ENCODE results near the gene YIPF5. TPM values are rescaled to one million over a fixed set of nuclear protein-coding genes. Genes with fewer than 3 reads are reported as not detected.

Gene YIPF5
- total and polyA plus RNA-seq, 2 donors (not counting 3 experiments of a cell fraction or from before 2014, with no cell fraction given) = 73.7 to 78.7 TPM

- DNase-seq (ENCODE audit: low read depth, low spot score) = peak; percentile 92
- BruUV-seq (replicated peaks) = no TSS peak
- no peaks in the 10 kb centered on the region for H3K9me1 ChIP-seq (replicated peaks; ENCODE audit: control insufficient read depth, extremely low read depth, insufficient read depth, low read length)
- dilution Hi-C loops (cut with MboI; ENCODE audit: extremely low pct_ligation_motif_present, low sequenced_read_pairs) (no loop called here), intact Hi-C loops (cut with micrococcal nuclease) (loop anchor here (1.0 to 10.0 kb wide), 2 partner anchors 533 to 1185 kb away; no protein-coding TSS in a partner anchor)
- H3K79me2 ChIP-seq (ENCODE audit: control insufficient read depth, insufficient read depth, low read length) = no peaks in the 10 kb centered on the region
- H3K4me3 ChIP-seq (replicated peaks in 1 of 3; ENCODE audit: insufficient read depth in 1 of 3, low read depth in 1 of 3, low read length in 3 of 3) = no peak overlapping the region
- H3K27me3 ChIP-seq (ENCODE audit: control insufficient read depth in 2 of 2, insufficient read depth in 2 of 2, low read length in 2 of 2) = no peaks in the 10 kb centered on the region
- peak overlapping the region; percentile 88 for H3K27ac ChIP-seq (ENCODE audit: insufficient read depth, low read depth, low read length)
- peak; percentile 65 for TF ChIP-seq POLR2AphosphoS5 (IDR thresholded peaks at IDR 0.05; ENCODE audit: insufficient read depth, low read depth, low read length)
- TF ChIP-seq, protein P1, sequence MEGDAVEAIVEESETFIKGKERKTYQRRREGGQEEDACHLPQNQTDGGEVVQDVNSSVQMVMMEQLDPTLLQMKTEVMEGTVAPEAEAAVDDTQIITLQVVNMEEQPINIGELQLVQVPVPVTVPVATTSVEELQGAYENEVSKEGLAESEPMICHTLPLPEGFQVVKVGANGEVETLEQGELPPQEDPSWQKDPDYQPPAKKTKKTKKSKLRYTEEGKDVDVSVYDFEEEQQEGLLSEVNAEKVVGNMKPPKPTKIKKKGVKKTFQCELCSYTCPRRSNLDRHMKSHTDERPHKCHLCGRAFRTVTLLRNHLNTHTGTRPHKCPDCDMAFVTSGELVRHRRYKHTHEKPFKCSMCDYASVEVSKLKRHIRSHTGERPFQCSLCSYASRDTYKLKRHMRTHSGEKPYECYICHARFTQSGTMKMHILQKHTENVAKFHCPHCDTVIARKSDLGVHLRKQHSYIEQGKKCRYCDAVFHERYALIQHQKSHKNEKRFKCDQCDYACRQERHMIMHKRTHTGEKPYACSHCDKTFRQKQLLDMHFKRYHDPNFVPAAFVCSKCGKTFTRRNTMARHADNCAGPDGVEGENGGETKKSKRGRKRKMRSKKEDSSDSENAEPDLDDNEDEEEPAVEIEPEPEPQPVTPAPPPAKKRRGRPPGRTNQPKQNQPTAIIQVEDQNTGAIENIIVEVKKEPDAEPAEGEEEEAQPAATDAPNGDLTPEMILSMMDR (IDR thresholded peaks at IDR 0.05; ENCODE audit: extremely low read depth in 1 of 2, insufficient read depth in 1 of 2, low read depth in 1 of 2, low read length in 2 of 2) = no peak
- no peak for TF ChIP-seq EZH2 (IDR thresholded peaks at IDR 0.05; ENCODE audit: borderline replicate concordance, low read depth, low read length, severe bottlenecking)
- TF ChIP-seq POLR2A (IDR thresholded peaks at IDR 0.05; ENCODE audit: low read depth, low read length) = peak; percentile 43
- TF ChIP-seq GATA2 (IDR thresholded peaks at IDR 0.05; ENCODE audit: insufficient read depth, insufficient read length, low read depth, low read length) = peak; percentile 84
- TF ChIP-seq FOS (IDR thresholded peaks at IDR 0.05; ENCODE audit: borderline replicate concordance, insufficient read depth, low read length) = peak; percentile 38
- peaks cover 55% of the 10 kb centered on the region for H3K4me1 ChIP-seq (ENCODE audit: control insufficient read depth, extremely low read depth, insufficient read depth, low read length)
- no peaks in the 10 kb centered on the region for H4K20me1 ChIP-seq (replicated peaks; ENCODE audit: control insufficient read depth, extremely low read depth, insufficient read depth, low read length)
- peak overlapping the region; percentile 53 for H3K4me2 ChIP-seq (ENCODE audit: insufficient read depth, low read length)
- no peaks in the 10 kb centered on the region for H3K36me3 ChIP-seq (ENCODE audit: control insufficient read depth in 2 of 2, extremely low read depth in 1 of 2, insufficient read depth in 2 of 2, low read length in 2 of 2)
- no peaks in the 10 kb centered on the region for H3K9me3 ChIP-seq (replicated peaks; ENCODE audit: control insufficient read depth, insufficient read depth, low read length)
- ChIA-PET CTCF (interaction anchor here (0.9 to 3.2 kb wide), 5 partner anchors 17 to 1943 kb away, joined by 3 to 16 read pairs (median 3); partner anchors contain the start of genes KCTD16 and YIPF5), POLR2A (no interaction called here)
- H3K9ac ChIP-seq (replicated peaks; ENCODE audit: extremely low read depth, insufficient read depth, low read length) = peak overlapping the region; percentile 67
- peak; percentile 84 for FAIRE-seq
- no peak overlapping the region for H2AFZ ChIP-seq (ENCODE audit: low read depth, low read length)
These were observed 17.3 kb upstream of the YIPF5 start for GRCh38 chr5:144187699-144188294.
